Right kidney (tissue), 1 donor: ENCODE measurements around the gene IL15RA.
"Not testable (repeated sequence)": the region's sequence is repeated elsewhere in the genome, so short reads cannot be mapped to it uniquely, and the experiment has no call there.

Experiments
- DNase-seq: peaks from one replicate; pipeline ENCODE4 v3.0.0-alpha.2; 2016

The IL15RA gene

GRCh38 chr10:5949009-5949759, 28.2 kb downstream of the IL15RA start:
- DNase-seq: no peak

GRCh38 chr10:5948208-5948585, 29.1 kb downstream of the IL15RA start:
- DNase-seq: no peak

GRCh38 chr10:5947471-5948207, 29.7 kb downstream of the IL15RA start:
- DNase-seq: no peak

GRCh38 chr10:5946786-5947185, 30.6 kb downstream of the IL15RA start:
- DNase-seq: no peak

GRCh38 chr10:5946419-5946775, 30.9 kb downstream of the IL15RA start:
- not testable (repeated sequence) for DNase-seq

GRCh38 chr10:5945561-5946418, 31.6 kb downstream of the IL15RA start:
- DNase-seq: no peak

GRCh38 chr10:5945190-5945509, 32.2 kb downstream of the IL15RA start:
- DNase-seq: no peak

- peak; percentile 38 for DNase-seq
These were observed 32.8 kb downstream of the IL15RA start for GRCh38 chr10:5944389-5945189.

- DNase-seq: peak; percentile 51
These were observed 33.8 kb downstream of the IL15RA start for GRCh38 chr10:5943536-5943935.

GRCh38 chr10:5942474-5942873, 34.9 kb downstream of the IL15RA start:
- no peak for DNase-seq

GRCh38 chr10:5942001-5942400, 35.3 kb downstream of the IL15RA start:
- no peak for DNase-seq

GRCh38 chr10:5941579-5941978, 35.8 kb downstream of the IL15RA start:
- no peak for DNase-seq

- DNase-seq: no peak
These were observed 36.5 kb downstream of the IL15RA start for GRCh38 chr10:5940807-5941218.

- no peak for DNase-seq
These were observed 39.1 kb downstream of the IL15RA start for GRCh38 chr10:5938291-5938690.

GRCh38 chr10:5937016-5937415, 40.3 kb downstream of the IL15RA start:
- DNase-seq: no peak

- no peak for DNase-seq
These were observed 41.7 kb downstream of the IL15RA start for GRCh38 chr10:5935628-5936027.

GRCh38 chr10:5933909-5934546, 43.3 kb downstream of the IL15RA start:
- DNase-seq: no peak

- DNase-seq: no peak
These were observed 45.0 kb downstream of the IL15RA start for GRCh38 chr10:5932345-5932744.

GRCh38 chr10:5930272-5930671, 47.1 kb downstream of the IL15RA start:
- DNase-seq: no peak

- no peak for DNase-seq
These were observed 47.9 kb downstream of the IL15RA start for GRCh38 chr10:5929442-5929841.

- no peak for DNase-seq
These were observed 50.0 kb downstream of the IL15RA start for GRCh38 chr10:5927306-5927705.

GRCh38 chr10:5924889-5925288, 52.5 kb downstream of the IL15RA start:
- no peak for DNase-seq
